Measurements from ENCODE around the gene RPRD2. TPM values are rescaled to one million over a fixed set of nuclear protein-coding genes. Genes with fewer than 3 reads are reported as not detected.
A peak's percentile ranks its signal among the peaks of the same experiment; 100 is the strongest.

The RPRD2 gene
- total RNA-seq, 1 experiment from 2014 or later: 29.9 TPM

GRCh38 chr1:150397392-150398032 is 33.6 kb downstream of the RPRD2 start:
- H3K9me3 ChIP-seq (ENCODE audit: low read length): no peaks in the 10 kb centered on the region
- H3K27ac ChIP-seq (ENCODE audit: low read length): no peak overlapping the region
- DNase-seq: no peak
- no peaks in the 10 kb centered on the region for H3K9me2 ChIP-seq (replicated peaks; ENCODE audit: insufficient read depth, low read length)
- no peak overlapping the region for H3K4me3 ChIP-seq (ENCODE audit: low read length)
- H3K79me2 ChIP-seq (ENCODE audit: low read length): peaks cover 94% of the 10 kb centered on the region
- H2AFZ ChIP-seq (ENCODE audit: low read length): no peak overlapping the region
- no peaks in the 10 kb centered on the region; the same call in none of the 2 replicates for H4K20me1 ChIP-seq (ENCODE audit: insufficient read depth, low read depth, low read length)
- H3K4me2 ChIP-seq (ENCODE audit: low read depth, low read length, poor library complexity, severe bottlenecking): no peak overlapping the region
- H3K27me3 ChIP-seq (ENCODE audit: low read length): no peaks in the 10 kb centered on the region
- H3K36me3 ChIP-seq (ENCODE audit: insufficient read depth, low read length): no peaks in the 10 kb centered on the region
- H3K9ac ChIP-seq (ENCODE audit: low read length): no peak overlapping the region
- peaks cover 12% of the 10 kb centered on the region for H3K4me1 ChIP-seq (ENCODE audit: low read length)

- H4K20me1 ChIP-seq (ENCODE audit: insufficient read depth, low read depth, low read length): no peaks in the 10 kb centered on the region; the same call in 1 of the 2 replicates
- H2AFZ ChIP-seq (ENCODE audit: low read length): no peak overlapping the region
- H3K27ac ChIP-seq (ENCODE audit: low read length): peak overlapping the region; percentile 13
- H3K9me3 ChIP-seq (ENCODE audit: low read length): no peaks in the 10 kb centered on the region
- H3K4me3 ChIP-seq (ENCODE audit: low read length): no peak overlapping the region
- peaks cover 33% of the 10 kb centered on the region for H3K4me1 ChIP-seq (ENCODE audit: low read length)
- H3K9me2 ChIP-seq (replicated peaks; ENCODE audit: insufficient read depth, low read length): no peaks in the 10 kb centered on the region
- peak overlapping the region; percentile 30 for H3K4me2 ChIP-seq (ENCODE audit: low read depth, low read length, poor library complexity, severe bottlenecking)
- DNase-seq: no peak
- no peaks in the 10 kb centered on the region for H3K27me3 ChIP-seq (ENCODE audit: low read length)
- H3K9ac ChIP-seq (ENCODE audit: low read length): no peak overlapping the region
- H3K36me3 ChIP-seq (ENCODE audit: insufficient read depth, low read length): peaks cover 2% of the 10 kb centered on the region; the same call in 1 of the 2 replicates
- H3K79me2 ChIP-seq (ENCODE audit: low read length): peaks cover 97% of the 10 kb centered on the region
These were observed 40.5 kb downstream of the RPRD2 start for GRCh38 chr1:150404465-150404864.

DNA sequence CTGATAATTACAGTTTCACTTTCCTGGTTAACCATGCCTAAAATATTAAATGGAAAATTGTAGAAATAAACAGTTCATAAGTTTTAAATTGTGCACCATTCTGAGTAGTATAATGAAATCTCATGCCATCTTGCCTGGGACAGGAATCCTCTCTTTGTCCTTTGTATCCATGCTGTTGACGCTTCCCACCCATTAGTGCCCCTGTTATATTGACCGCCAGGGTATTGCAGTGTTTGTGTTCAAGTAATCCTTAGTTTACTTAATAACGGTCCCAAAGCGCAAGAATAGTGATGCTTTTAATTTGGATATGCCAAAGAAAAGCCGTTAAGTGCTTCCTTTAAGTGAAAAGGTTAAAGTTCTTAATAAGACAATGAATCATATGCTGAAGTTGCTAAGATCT is 41.7 kb downstream of the RPRD2 start:
- Histone ChIP-seq H3K4me1 (ENCODE audit: low read length) (peaks cover 33% of the 10 kb centered on the region), H4K20me1 (ENCODE audit: insufficient read depth, low read depth, low read length) (peaks cover 3% of the 10 kb centered on the region; the same call in 1 of the 2 replicates), H3K36me3 (ENCODE audit: insufficient read depth, low read length) (peaks cover 2% of the 10 kb centered on the region; the same call in 1 of the 2 replicates), H2AFZ (ENCODE audit: low read length) (no peak overlapping the region), H3K27me3 (ENCODE audit: low read length) (no peaks in the 10 kb centered on the region), H3K9ac (ENCODE audit: low read length) (no peak overlapping the region), H3K4me3 (ENCODE audit: low read length) (no peak overlapping the region), H3K79me2 (ENCODE audit: low read length) (peaks cover 97% of the 10 kb centered on the region), H3K9me3 (ENCODE audit: low read length) (no peaks in the 10 kb centered on the region), H3K27ac (ENCODE audit: low read length) (no peak overlapping the region), H3K9me2 (replicated peaks; ENCODE audit: insufficient read depth, low read length) (no peaks in the 10 kb centered on the region), H3K4me2 (ENCODE audit: low read depth, low read length, poor library complexity, severe bottlenecking) (no peak overlapping the region)
- DNase-seq: no peak

GRCh38 chr1:150406483-150406882 is 42.5 kb downstream of the RPRD2 start:
- H3K9me2 ChIP-seq (replicated peaks; ENCODE audit: insufficient read depth, low read length): no peaks in the 10 kb centered on the region
- H3K4me2 ChIP-seq (ENCODE audit: low read depth, low read length, poor library complexity, severe bottlenecking): no peak overlapping the region
- no peak overlapping the region for H3K9ac ChIP-seq (ENCODE audit: low read length)
- no peak for DNase-seq
- H3K27ac ChIP-seq (ENCODE audit: low read length): no peak overlapping the region
- no peak overlapping the region for H2AFZ ChIP-seq (ENCODE audit: low read length)
- peaks cover 2% of the 10 kb centered on the region; the same call in 1 of the 2 replicates for H3K36me3 ChIP-seq (ENCODE audit: insufficient read depth, low read length)
- H3K27me3 ChIP-seq (ENCODE audit: low read length): no peaks in the 10 kb centered on the region
- peaks cover 5% of the 10 kb centered on the region; the same call in 1 of the 2 replicates for H4K20me1 ChIP-seq (ENCODE audit: insufficient read depth, low read depth, low read length)
- H3K9me3 ChIP-seq (ENCODE audit: low read length): no peaks in the 10 kb centered on the region
- no peak overlapping the region for H3K4me3 ChIP-seq (ENCODE audit: low read length)
- H3K79me2 ChIP-seq (ENCODE audit: low read length): peaks cover 94% of the 10 kb centered on the region
- H3K4me1 ChIP-seq (ENCODE audit: low read length): peaks cover 28% of the 10 kb centered on the region

GRCh38 chr1:150407330-150407729 is 43.4 kb downstream of the RPRD2 start:
- no peak overlapping the region for H3K4me2 ChIP-seq (ENCODE audit: low read depth, low read length, poor library complexity, severe bottlenecking)
- H3K9me2 ChIP-seq (replicated peaks; ENCODE audit: insufficient read depth, low read length): no peaks in the 10 kb centered on the region
- no peak overlapping the region for H3K9ac ChIP-seq (ENCODE audit: low read length)
- H3K27me3 ChIP-seq (ENCODE audit: low read length): no peaks in the 10 kb centered on the region
- H3K27ac ChIP-seq (ENCODE audit: low read length): no peak overlapping the region
- peaks cover 2% of the 10 kb centered on the region; the same call in 1 of the 2 replicates for H3K36me3 ChIP-seq (ENCODE audit: insufficient read depth, low read length)
- H2AFZ ChIP-seq (ENCODE audit: low read length): no peak overlapping the region
- H4K20me1 ChIP-seq (ENCODE audit: insufficient read depth, low read depth, low read length): peaks cover 5% of the 10 kb centered on the region; the same call in 1 of the 2 replicates
- H3K4me1 ChIP-seq (ENCODE audit: low read length): peaks cover 22% of the 10 kb centered on the region
- DNase-seq: no peak
- peaks cover 96% of the 10 kb centered on the region for H3K79me2 ChIP-seq (ENCODE audit: low read length)
- H3K9me3 ChIP-seq (ENCODE audit: low read length): no peaks in the 10 kb centered on the region
- no peak overlapping the region for H3K4me3 ChIP-seq (ENCODE audit: low read length)

- Histone ChIP-seq H3K9me2 (replicated peaks; ENCODE audit: insufficient read depth, low read length) (no peaks in the 10 kb centered on the region), H3K9me3 (ENCODE audit: low read length) (no peaks in the 10 kb centered on the region), H3K9ac (ENCODE audit: low read length) (no peak overlapping the region), H3K4me3 (ENCODE audit: low read length) (no peak overlapping the region), H3K4me2 (ENCODE audit: low read depth, low read length, poor library complexity, severe bottlenecking) (no peak overlapping the region), H4K20me1 (ENCODE audit: insufficient read depth, low read depth, low read length) (peaks cover 5% of the 10 kb centered on the region; the same call in 1 of the 2 replicates), H3K79me2 (ENCODE audit: low read length) (peaks cover 93% of the 10 kb centered on the region), H3K27ac (ENCODE audit: low read length) (no peak overlapping the region), H2AFZ (ENCODE audit: low read length) (no peak overlapping the region), H3K27me3 (ENCODE audit: low read length) (no peaks in the 10 kb centered on the region), H3K4me1 (ENCODE audit: low read length) (peaks cover 20% of the 10 kb centered on the region), H3K36me3 (ENCODE audit: insufficient read depth, low read length) (peaks cover 2% of the 10 kb centered on the region; the same call in 1 of the 2 replicates)
- DNase-seq: no peak
These were observed 44.9 kb downstream of the RPRD2 start for GRCh38 chr1:150408800-150409199.

DNA sequence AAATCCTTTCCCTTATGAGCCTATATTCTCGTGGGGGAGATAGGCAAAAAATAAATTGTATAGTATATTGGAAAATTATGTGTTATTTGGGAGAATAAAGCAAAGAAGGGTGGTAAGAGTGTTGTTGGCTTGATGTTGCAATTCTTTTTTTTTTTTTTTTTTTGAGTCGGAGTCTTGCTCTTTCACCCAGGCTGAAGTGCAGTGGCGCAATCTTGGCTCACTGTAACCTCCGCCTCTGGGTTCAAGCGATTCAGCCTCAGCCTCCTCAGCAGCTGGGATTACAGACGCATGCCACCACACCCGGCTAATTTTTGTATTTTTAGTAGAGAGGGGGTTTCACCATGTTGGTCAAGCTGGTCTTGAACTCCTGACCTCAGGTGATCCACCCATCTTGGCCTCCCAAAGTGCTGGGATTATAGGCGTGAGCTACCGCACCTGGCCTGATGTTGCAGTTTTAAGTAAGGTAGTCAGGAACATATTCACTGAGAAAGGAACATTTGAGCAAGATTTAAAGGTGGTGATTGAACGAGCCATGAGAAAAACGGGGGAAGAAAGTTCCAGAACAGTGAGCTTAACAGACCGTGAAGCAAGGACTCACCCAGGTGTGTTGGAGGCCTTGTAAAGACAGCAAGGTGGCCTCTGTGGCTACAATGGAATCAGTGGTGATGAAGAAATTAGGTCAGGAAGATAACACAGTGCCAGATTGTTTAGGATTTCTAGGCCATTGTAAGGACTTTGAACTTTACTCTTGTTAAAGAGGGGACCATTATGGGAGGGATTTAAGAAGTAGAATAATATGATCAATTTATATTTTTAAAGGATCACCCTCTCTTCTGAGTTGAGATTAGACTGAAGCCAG is 45.8 kb downstream of the RPRD2 start:
- Histone ChIP-seq H3K9me2 (replicated peaks; ENCODE audit: insufficient read depth, low read length) (no peaks in the 10 kb centered on the region), H2AFZ (ENCODE audit: low read length) (no peak overlapping the region), H3K4me3 (ENCODE audit: low read length) (no peak overlapping the region), H4K20me1 (ENCODE audit: insufficient read depth, low read depth, low read length) (peaks cover 5% of the 10 kb centered on the region; the same call in 1 of the 2 replicates), H3K79me2 (ENCODE audit: low read length) (peaks cover 93% of the 10 kb centered on the region), H3K9me3 (ENCODE audit: low read length) (no peaks in the 10 kb centered on the region), H3K4me2 (ENCODE audit: low read depth, low read length, poor library complexity, severe bottlenecking) (no peak overlapping the region), H3K36me3 (ENCODE audit: insufficient read depth, low read length) (peaks cover 2% of the 10 kb centered on the region; the same call in 1 of the 2 replicates), H3K9ac (ENCODE audit: low read length) (no peak overlapping the region), H3K27me3 (ENCODE audit: low read length) (no peaks in the 10 kb centered on the region), H3K27ac (ENCODE audit: low read length) (no peak overlapping the region), H3K4me1 (ENCODE audit: low read length) (peaks cover 10% of the 10 kb centered on the region)
- no peak for DNase-seq

DNA sequence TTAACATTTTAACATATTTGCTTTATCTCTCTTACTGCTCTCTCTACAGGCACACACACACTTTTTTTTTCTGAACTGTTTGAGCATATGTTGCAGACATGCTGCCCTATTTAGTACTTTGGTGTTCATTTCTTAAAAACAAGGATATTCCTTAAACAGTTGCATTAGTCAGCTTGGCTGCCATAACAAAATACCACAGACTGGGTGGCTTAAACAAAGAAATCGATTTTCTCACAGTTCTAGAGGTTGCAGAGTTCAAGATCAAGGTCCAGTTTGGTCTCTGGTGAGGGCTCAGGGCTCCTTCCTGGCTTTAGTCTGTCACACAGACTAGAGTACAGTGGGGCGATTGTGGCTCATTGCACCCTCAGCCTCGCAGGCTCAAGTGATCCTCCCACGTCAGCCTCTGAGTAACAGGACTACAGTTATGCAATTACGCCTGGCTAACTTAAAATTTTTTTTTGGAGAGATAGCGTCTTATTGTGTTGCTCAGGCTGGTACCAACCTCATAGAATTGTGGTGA is 46.7 kb downstream of the RPRD2 start:
- peaks cover 5% of the 10 kb centered on the region; the same call in 1 of the 2 replicates for H4K20me1 ChIP-seq (ENCODE audit: insufficient read depth, low read depth, low read length)
- H3K9me2 ChIP-seq (replicated peaks; ENCODE audit: insufficient read depth, low read length): no peaks in the 10 kb centered on the region
- peaks cover 5% of the 10 kb centered on the region; the same call in 1 of the 2 replicates for H3K4me1 ChIP-seq (ENCODE audit: low read length)
- H2AFZ ChIP-seq (ENCODE audit: low read length): no peak overlapping the region
- H3K27ac ChIP-seq (ENCODE audit: low read length): no peak overlapping the region
- H3K27me3 ChIP-seq (ENCODE audit: low read length): no peaks in the 10 kb centered on the region
- H3K9ac ChIP-seq (ENCODE audit: low read length): no peak overlapping the region
- peaks cover 2% of the 10 kb centered on the region; the same call in 1 of the 2 replicates for H3K36me3 ChIP-seq (ENCODE audit: insufficient read depth, low read length)
- H3K4me3 ChIP-seq (ENCODE audit: low read length): no peak overlapping the region
- DNase-seq: no peak
- no peak overlapping the region for H3K4me2 ChIP-seq (ENCODE audit: low read depth, low read length, poor library complexity, severe bottlenecking)
- H3K79me2 ChIP-seq (ENCODE audit: low read length): peaks cover 89% of the 10 kb centered on the region
- no peaks in the 10 kb centered on the region for H3K9me3 ChIP-seq (ENCODE audit: low read length)
